Ascending aorta (tissue), 2 donors: ENCODE measurements around the gene RAP2A. TPM values are rescaled to one million over a fixed set of nuclear protein-coding genes. Genes with fewer than 3 reads are reported as not detected.

ENCODE experiments used
- DNase-seq, 2 donors: peaks; one replicate each; pipeline ENCODE4 v3.0.0-alpha.2; 2019; ENCODE audit warnings: low spot score in 2 of 2
- H3K27ac ChIP-seq, 2 donors: fragments of 200-600 bp; sonication (generic); one replicate each; pipeline ENCODE4 v1.5.1; 2016 to 2017; ENCODE audit warnings: mild to moderate bottlenecking in 1 of 2
- H3K27me3 ChIP-seq: fragments of 200-600 bp; sonication (generic); one replicate; pipeline ENCODE4 v1.5.1; 2017
- H3K36me3 ChIP-seq, 2 donors: fragments of 200-600 bp; sonication (generic); one replicate each; pipeline ENCODE4 v1.5.1; 2016
- H3K4me1 ChIP-seq, 2 donors: fragments of 200-600 bp; sonication (generic); one replicate each; pipeline ENCODE4 v1.5.1; 2016 to 2017; ENCODE audit warnings: mild to moderate bottlenecking in 1 of 2
- H3K4me3 ChIP-seq, 2 donors: fragments of 200-600 bp; sonication (generic); one replicate each; pipeline ENCODE4 v1.5.1; 2016 to 2017; ENCODE audit warnings: mild to moderate bottlenecking in 1 of 2
- H3K9me3 ChIP-seq, 2 donors: fragments of 200-600 bp; sonication (generic); one replicate each; pipeline ENCODE4 v1.5.1; 2016
- CTCF ChIP-seq, 3 experiments: fragments of 200-600 bp in 2 of 3; fragments of 450-650 bp in 1 of 3; sonication (generic) in 2 of 3; IDR thresholded peaks; one replicate each; pipeline ENCODE4 v1.5.1; 2016 to 2019; ENCODE audit warnings: antibody characterized with exemption in 3 of 3, mild to moderate bottlenecking in 1 of 3, moderate library complexity in 1 of 3
- intact Hi-C: fragments of 100-400 bp; cut with DNase I; formaldehyde crosslinking; loops from one replicate; pipeline ENCODE4 v1.15.1; 2023
- total RNA-seq: library from RNA; depleted of rRNA; stranded (reverse); fragments of >200 nt; gene quantifications from one replicate; pipeline ENCODE4 v1.1.0, GENCODE V29; 2016

RAP2A gene
- total RNA-seq, 1 donor from 2014 or later, result 37.1 TPM

- no peaks in the 10 kb centered on the region for H3K27me3 ChIP-seq
- no peaks in the 10 kb centered on the region for H3K4me1 ChIP-seq
- H3K4me3 ChIP-seq, result no peak overlapping the region
- intact Hi-C loops, result no loop called here
- no peaks in the 10 kb centered on the region for H3K36me3 ChIP-seq
- no peak for DNase-seq
- no peak for TF ChIP-seq CTCF (IDR thresholded peaks at IDR 0.05)
- no peak overlapping the region for H3K27ac ChIP-seq
- H3K9me3 ChIP-seq, result peaks cover 0 to 4% of the 10 kb centered on the region in 2 donors
Measured at GRCh38 chr13:97506511-97506910, 72.5 kb downstream of the RAP2A start.

DNA sequence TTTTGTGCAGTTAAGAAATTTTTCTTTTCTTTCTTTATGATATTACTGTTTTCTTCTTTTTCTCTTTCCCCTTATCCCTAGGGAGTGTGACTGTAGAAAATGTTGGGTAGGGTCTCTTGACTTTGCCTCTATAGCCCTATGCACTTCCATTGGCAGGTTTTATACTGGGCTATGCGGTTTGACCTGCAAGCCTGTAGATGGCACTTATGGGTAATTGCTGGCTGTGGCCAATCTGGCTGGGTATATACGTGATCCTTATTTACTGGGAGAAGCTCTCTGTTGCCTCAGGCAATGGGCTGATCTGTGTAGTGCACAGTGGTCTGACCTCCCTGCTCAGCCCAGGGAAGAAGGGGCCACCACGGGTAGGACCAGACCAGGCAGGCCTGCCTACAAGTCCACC is 78.8 kb downstream of the RAP2A start:
- H3K27ac ChIP-seq, result no peak overlapping the region
- TF ChIP-seq CTCF (IDR thresholded peaks at IDR 0.05), result no peak
- H3K4me3 ChIP-seq, result no peak overlapping the region
- H3K36me3 ChIP-seq, result no peaks in the 10 kb centered on the region
- peaks cover 0 to 4% of the 10 kb centered on the region in 2 donors for H3K9me3 ChIP-seq
- intact Hi-C loops, result no loop called here
- DNase-seq, result no peak
- no peaks in the 10 kb centered on the region for H3K4me1 ChIP-seq
- H3K27me3 ChIP-seq, result no peaks in the 10 kb centered on the region

- no peak for TF ChIP-seq CTCF (IDR thresholded peaks at IDR 0.05)
- intact Hi-C loops, result no loop called here
Measured at GRCh38 chr13:97515643-97516042, 81.7 kb downstream of the RAP2A start.

DNA sequence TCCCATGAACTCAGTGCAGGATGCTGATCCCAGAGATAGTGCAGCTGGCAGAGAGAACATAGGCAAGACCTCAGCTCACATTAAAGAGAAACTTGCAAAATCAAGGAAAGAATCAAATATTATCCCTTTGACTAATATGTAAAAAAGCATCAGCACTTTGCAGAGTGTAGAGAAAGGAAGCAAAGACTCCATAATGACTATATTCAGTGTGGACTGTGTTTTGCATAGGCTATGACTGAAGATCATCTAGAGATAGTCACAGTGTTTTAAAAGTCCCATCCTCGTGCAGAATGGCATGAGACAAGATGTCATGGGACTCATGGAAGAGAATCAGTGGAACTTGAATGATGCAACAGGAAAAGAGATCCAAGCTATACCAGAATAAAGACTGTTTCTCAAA is 84.0 kb downstream of the RAP2A start:
- Histone ChIP-seq H3K27me3 (no peaks in the 10 kb centered on the region), H3K4me3 (no peak overlapping the region), H3K27ac (no peak overlapping the region), H3K36me3 (no peaks in the 10 kb centered on the region), H3K4me1 (no peaks in the 10 kb centered on the region), H3K9me3 (no peaks in the 10 kb centered on the region)
- TF ChIP-seq CTCF (IDR thresholded peaks at IDR 0.05), result no peak
- DNase-seq, result no peak
- intact Hi-C loops, result no loop called here

More at GRCh38 chr13:97515643-97516042, 81.7 kb downstream of the RAP2A start:
- no peak for DNase-seq
- Histone ChIP-seq H3K4me1 (no peaks in the 10 kb centered on the region), H3K36me3 (no peaks in the 10 kb centered on the region), H3K27me3 (no peaks in the 10 kb centered on the region), H3K9me3 (no peaks in the 10 kb centered on the region), H3K27ac (no peak overlapping the region), H3K4me3 (no peak overlapping the region)

Other genes starting within 250 kb of the RAP2A start
- 38.7 TPM for gene MBNL2, start 211.8 kb upstream of the RAP2A start, total RNA-seq